K562 (cell line): ENCODE measurements around the gene FBXW2. TPM values are rescaled to one million over a fixed set of nuclear protein-coding genes. Genes with fewer than 3 reads are reported as not detected.

ENCODE experiments used
- CCNT2 ChIP-seq: IDR thresholded peaks from 2 replicates; pipeline ENCODE4 v1.6.1; 2011; ENCODE audit warnings: borderline replicate concordance, low read depth, mild to moderate bottlenecking, moderate library complexity, mixed read lengths, low read length; ENCODE audit not compliant: insufficient read length; ENCODE audit errors: extremely low read depth
- GATAD2A ChIP-seq: fragments of 450-650 bp; IDR thresholded peaks from 2 replicates; pipeline ENCODE4 v1.6.1; 2017
- MEF2A ChIP-seq: IDR thresholded peaks from 2 replicates; pipeline ENCODE4 v1.6.1; 2011; ENCODE audit warnings: low read depth, mild to moderate bottlenecking, low read length, moderate library complexity; ENCODE audit not compliant: control insufficient read depth
- NUFIP1 ChIP-seq: fragments of 450-650 bp; IDR thresholded peaks from 2 replicates; pipeline ENCODE4 v1.6.1; 2018; ENCODE audit not compliant: partially characterized antibody
- POLR3G ChIP-seq: IDR thresholded peaks from 2 replicates; pipeline ENCODE4 v1.6.1; 2011; ENCODE audit not compliant: insufficient read length, insufficient replicate concordance; ENCODE audit errors: extremely low read depth
- USF2 ChIP-seq: sonication (generic); formaldehyde crosslinking; IDR thresholded peaks from 2 replicates; pipeline ENCODE4 v1.5.0; 2020; ENCODE audit warnings: missing genetic modification reagents
- polyA plus RNA-seq, 8 experiments: library from polyadenylated mRNA; depleted of rRNA in 4 of 8; stranded (reverse) in 5 of 8; unstranded in 3 of 8; fragments of >200 nt; fragmentation: Nextera tagmentation in 2 of 8; fragmentation: Illumina TruSeq in 1 of 8; extraction: Ambion mirVana in 2 of 8; extraction: Trizol in 1 of 8; gene quantifications; 2 replicates each; pipeline versions ENCODE4 v1.2.1 to v1.2.3, GENCODE V29; 2011 to 2014; ENCODE audit warnings: inconsistent platforms in 1 of 8, missing spikeins in 1 of 8
- total RNA-seq, 7 experiments: library from RNA; depleted of rRNA in 6 of 7; stranded (reverse); fragments of >200 nt in 6 of 7; fragmentation: Illumina TruSeq in 2 of 7; extraction: Trizol in 2 of 7; gene quantifications; 2 replicates each; pipeline versions ENCODE4 v1.2.1 to v1.2.3, GENCODE V29; 2011 to 2021; ENCODE audit warnings: low replicate concordance in 1 of 7
- TF ChIP-seq, protein P1 (sequence below): fragments of 200-800 bp; sonication (Bioruptor generic); IDR thresholded peaks from 2 replicates; pipeline ENCODE4 v1.6.1; 2016; ENCODE audit warnings: missing genetic modification characterization, missing compliant biosample characterization
- TF ChIP-seq, protein P2 (sequence below): sonication (generic); formaldehyde crosslinking; IDR thresholded peaks from 2 replicates; pipeline ENCODE4 v1.8.0; 2022; ENCODE audit warnings: mild to moderate bottlenecking, low read depth, missing genetic modification reagents
- TF ChIP-seq, protein P3 (sequence below): sonication (generic); formaldehyde crosslinking; IDR thresholded peaks from 2 replicates; pipeline ENCODE4 v1.8.0; 2022; ENCODE audit warnings: missing genetic modification reagents, mild to moderate bottlenecking, borderline replicate concordance

The FBXW2 gene
- total and polyA plus RNA-seq, 9 of the 15 experiments (the other 6 are each of a cell fraction or from before 2014, with no cell fraction given): 2.5 to 57.8 (median 28.1) TPM

DNA sequence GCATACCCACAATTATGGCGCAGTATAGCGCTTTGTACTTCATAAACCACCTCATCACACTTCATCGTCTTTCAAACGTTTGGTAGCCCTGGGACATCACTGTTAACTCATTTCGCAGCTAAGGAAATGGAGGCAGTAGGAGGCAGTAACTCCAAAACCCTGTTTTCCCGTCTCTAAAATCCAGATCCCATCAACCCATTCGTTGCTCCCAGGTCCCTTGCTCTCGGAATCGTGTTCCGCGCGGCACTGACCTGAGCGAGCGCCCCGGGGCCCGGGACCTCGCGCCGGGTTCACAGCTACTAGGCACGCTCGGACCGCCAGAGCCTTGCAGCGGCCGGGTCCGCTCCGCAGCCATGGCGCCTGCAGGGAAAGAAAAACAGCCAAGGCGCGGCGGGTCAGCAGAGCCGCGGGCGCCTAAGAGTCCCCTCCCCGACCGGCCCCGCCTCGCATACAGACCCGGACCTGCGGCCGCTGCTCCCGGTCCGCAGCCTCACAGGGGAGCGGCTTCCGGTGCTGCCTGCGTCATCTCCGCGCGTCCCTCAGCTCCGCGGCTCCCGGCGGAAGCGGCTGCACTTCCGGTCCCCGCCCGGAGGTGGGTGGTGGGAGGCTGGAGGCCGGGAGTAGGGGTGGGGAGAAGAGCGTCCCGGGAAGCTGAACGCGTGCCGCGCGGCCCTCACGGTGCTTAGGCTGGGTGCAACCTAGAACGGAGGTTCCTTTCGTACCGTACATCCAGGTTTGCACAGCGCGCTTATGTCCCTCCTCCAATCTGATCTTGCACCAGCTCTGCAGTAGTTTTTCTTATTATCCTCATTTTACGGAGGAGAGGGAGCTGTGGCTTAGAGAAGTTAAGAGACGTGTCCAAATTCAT lies at the start of gene FBXW2 (continued):
- TF ChIP-seq, protein P1, sequence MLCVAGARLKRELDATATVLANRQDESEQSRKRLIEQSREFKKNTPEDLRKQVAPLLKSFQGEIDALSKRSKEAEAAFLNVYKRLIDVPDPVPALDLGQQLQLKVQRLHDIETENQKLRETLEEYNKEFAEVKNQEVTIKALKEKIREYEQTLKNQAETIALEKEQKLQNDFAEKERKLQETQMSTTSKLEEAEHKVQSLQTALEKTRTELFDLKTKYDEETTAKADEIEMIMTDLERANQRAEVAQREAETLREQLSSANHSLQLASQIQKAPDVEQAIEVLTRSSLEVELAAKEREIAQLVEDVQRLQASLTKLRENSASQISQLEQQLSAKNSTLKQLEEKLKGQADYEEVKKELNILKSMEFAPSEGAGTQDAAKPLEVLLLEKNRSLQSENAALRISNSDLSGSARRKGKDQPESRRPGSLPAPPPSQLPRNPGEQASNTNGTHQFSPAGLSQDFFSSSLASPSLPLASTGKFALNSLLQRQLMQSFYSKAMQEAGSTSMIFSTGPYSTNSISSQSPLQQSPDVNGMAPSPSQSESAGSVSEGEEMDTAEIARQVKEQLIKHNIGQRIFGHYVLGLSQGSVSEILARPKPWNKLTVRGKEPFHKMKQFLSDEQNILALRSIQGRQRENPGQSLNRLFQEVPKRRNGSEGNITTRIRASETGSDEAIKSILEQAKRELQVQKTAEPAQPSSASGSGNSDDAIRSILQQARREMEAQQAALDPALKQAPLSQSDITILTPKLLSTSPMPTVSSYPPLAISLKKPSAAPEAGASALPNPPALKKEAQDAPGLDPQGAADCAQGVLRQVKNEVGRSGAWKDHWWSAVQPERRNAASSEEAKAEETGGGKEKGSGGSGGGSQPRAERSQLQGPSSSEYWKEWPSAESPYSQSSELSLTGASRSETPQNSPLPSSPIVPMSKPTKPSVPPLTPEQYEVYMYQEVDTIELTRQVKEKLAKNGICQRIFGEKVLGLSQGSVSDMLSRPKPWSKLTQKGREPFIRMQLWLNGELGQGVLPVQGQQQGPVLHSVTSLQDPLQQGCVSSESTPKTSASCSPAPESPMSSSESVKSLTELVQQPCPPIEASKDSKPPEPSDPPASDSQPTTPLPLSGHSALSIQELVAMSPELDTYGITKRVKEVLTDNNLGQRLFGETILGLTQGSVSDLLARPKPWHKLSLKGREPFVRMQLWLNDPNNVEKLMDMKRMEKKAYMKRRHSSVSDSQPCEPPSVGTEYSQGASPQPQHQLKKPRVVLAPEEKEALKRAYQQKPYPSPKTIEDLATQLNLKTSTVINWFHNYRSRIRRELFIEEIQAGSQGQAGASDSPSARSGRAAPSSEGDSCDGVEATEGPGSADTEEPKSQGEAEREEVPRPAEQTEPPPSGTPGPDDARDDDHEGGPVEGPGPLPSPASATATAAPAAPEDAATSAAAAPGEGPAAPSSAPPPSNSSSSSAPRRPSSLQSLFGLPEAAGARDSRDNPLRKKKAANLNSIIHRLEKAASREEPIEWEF (CRISPR knock-in tag): no peak
- TF ChIP-seq, protein P2, sequence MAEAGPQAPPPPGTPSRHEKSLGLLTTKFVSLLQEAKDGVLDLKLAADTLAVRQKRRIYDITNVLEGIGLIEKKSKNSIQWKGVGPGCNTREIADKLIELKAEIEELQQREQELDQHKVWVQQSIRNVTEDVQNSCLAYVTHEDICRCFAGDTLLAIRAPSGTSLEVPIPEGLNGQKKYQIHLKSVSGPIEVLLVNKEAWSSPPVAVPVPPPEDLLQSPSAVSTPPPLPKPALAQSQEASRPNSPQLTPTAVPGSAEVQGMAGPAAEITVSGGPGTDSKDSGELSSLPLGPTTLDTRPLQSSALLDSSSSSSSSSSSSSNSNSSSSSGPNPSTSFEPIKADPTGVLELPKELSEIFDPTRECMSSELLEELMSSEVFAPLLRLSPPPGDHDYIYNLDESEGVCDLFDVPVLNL (CRISPR knock-in tag): no peak
- TF ChIP-seq, protein P3, sequence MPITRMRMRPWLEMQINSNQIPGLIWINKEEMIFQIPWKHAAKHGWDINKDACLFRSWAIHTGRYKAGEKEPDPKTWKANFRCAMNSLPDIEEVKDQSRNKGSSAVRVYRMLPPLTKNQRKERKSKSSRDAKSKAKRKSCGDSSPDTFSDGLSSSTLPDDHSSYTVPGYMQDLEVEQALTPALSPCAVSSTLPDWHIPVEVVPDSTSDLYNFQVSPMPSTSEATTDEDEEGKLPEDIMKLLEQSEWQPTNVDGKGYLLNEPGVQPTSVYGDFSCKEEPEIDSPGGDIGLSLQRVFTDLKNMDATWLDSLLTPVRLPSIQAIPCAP (CRISPR knock-in tag): no peak
- TF ChIP-seq POLR3G: no peak
- TF ChIP-seq GATAD2A: peak; percentile 63; the same call in 1 of the 2 replicates
- no peak for TF ChIP-seq MEF2A
- TF ChIP-seq NUFIP1: no peak
- peak; percentile 97 for TF ChIP-seq CCNT2
- TF ChIP-seq USF2 (CRISPR knock-in tag): 0 out of 2 replicates have a peak, but pooled peaks have one; percentile 11
